A549 (cell line): ENCODE results near the gene SPAG5. TPM values are rescaled to one million over a fixed set of nuclear protein-coding genes. Genes with fewer than 3 reads are reported as not detected.

Experiments used
- ATAC-seq, 2 experiments: fragments of 200-7000 bp in 1 of 2; fragments of >200 bp in 1 of 2; cut with Nextera tagmentation in 1 of 2; cut with Tn5 transposase in 1 of 2; 3 replicates each; pipeline versions ENCODE4 v1.8.0 to v1.9.1; 2018 to 2020; ENCODE audit warnings: mild to moderate bottlenecking in 1 of 2, moderate library complexity in 1 of 2
- CTCF ChIA-PET: fragments of 300-600 bp; sonication (Branson Sonifier 250); formaldehyde crosslinking; extraction: SDS; loops from one replicate; lab custom pipeline; 2021; ENCODE audit warnings: antibody characterized with exemption, inconsistent platforms; lab: Yijun Ruan, JAX
- POLR2A ChIA-PET: fragments of 350-600 bp; formaldehyde crosslinking; extraction: SDS; loops from one replicate; lab custom pipeline; 2021; ENCODE audit warnings: antibody characterized with exemption, inconsistent platforms; lab: Yijun Ruan, JAX
- DNase-seq, 2 experiments: peaks; one replicate each; pipeline versions ENCODE4 v3.0.0 to v3.0.0-alpha.2; 2011 to 2016; ENCODE audit warnings: low read depth in 1 of 2, low spot score in 1 of 2
- FAIRE-seq: peaks from 2 replicates; lab custom pipeline; 2011; peaks lifted over from hg19 to GRCh38; lab: Jason Lieb, UNC
- H3K27ac ChIP-seq, 2 experiments: fragments of >200 bp; sonication (Bioruptor Twin); formaldehyde crosslinking; 3 replicates each; pipeline ENCODE4 v1.5.1; 2016 to 2017
- H3K4me1 ChIP-seq: fragments of >200 bp; sonication (Bioruptor Twin); formaldehyde crosslinking; 3 replicates; pipeline ENCODE4 v1.6.1; 2016
- H3K4me2 ChIP-seq: fragments of >200 bp; sonication (Bioruptor Twin); formaldehyde crosslinking; 3 replicates; pipeline ENCODE4 v1.6.1; 2016
- H3K4me3 ChIP-seq: fragments of >200 bp; sonication (Bioruptor Twin); formaldehyde crosslinking; 3 replicates; pipeline ENCODE4 v1.5.1; 2016
- H3K9me3 ChIP-seq: fragments of >200 bp; sonication (Bioruptor Twin); formaldehyde crosslinking; 3 replicates; pipeline ENCODE4 v1.6.1; 2016
- BCL3 ChIP-seq: fragments of >200 bp; sonication (Bioruptor Twin); formaldehyde crosslinking; IDR thresholded peaks from 3 replicates; pipeline ENCODE4 v1.6.1; 2016
- CBX2 ChIP-seq: fragments of 200-600 bp; sonication (generic); IDR thresholded peaks from 2 replicates; pipeline ENCODE4 v1.6.1; 2016; ENCODE audit warnings: low read depth, mild to moderate bottlenecking, borderline replicate concordance
- CHD4 ChIP-seq: fragments of 200-600 bp; sonication (generic); IDR thresholded peaks from 2 replicates; pipeline ENCODE4 v1.6.1; 2016; ENCODE audit warnings: antibody characterized with exemption, mild to moderate bottlenecking, borderline replicate concordance
- EHF ChIP-seq: fragments of 250-450 bp; sonication (Bioruptor Pico); IDR thresholded peaks from 2 replicates; pipeline ENCODE4 v1.5.0; 2020; ENCODE audit warnings: mild to moderate bottlenecking
- FOSL2 ChIP-seq, 2 experiments: fragments of 450-650 bp in 1 of 2; fragments of >200 bp in 1 of 2; sonication (Bioruptor Twin) in 1 of 2; formaldehyde crosslinking; IDR thresholded peaks; 2 replicates each; pipeline versions ENCODE4 v1.5.0 to v1.6.1; 2016 to 2020; ENCODE audit warnings: mild to moderate bottlenecking in 1 of 2, moderate library complexity in 1 of 2
- HES2 ChIP-seq: fragments of >200 bp; sonication (Bioruptor Twin); formaldehyde crosslinking; IDR thresholded peaks from 2 replicates; pipeline ENCODE4 v1.6.1; 2016
- HOXA7 ChIP-seq: fragments of 250-450 bp; sonication (Bioruptor Pico); IDR thresholded peaks from 2 replicates; pipeline ENCODE4 v1.5.0; 2020; ENCODE audit warnings: mild to moderate bottlenecking, moderate library complexity
- HOXB5 ChIP-seq: fragments of 250-450 bp; sonication (Bioruptor Pico); IDR thresholded peaks from 2 replicates; pipeline ENCODE4 v1.5.0; 2020; ENCODE audit warnings: mild to moderate bottlenecking, moderate library complexity
- JUN ChIP-seq, 2 experiments: fragments of >200 bp; sonication (Bioruptor Twin); formaldehyde crosslinking; IDR thresholded peaks; 2 replicates in 1 of 2; 3 replicates in 1 of 2; pipeline ENCODE4 v1.6.1; 2016 to 2017
- MAX ChIP-seq: IDR thresholded peaks from 2 replicates; pipeline ENCODE4 v1.6.1; 2012
- MAZ ChIP-seq: fragments of 150-350 bp; IDR thresholded peaks from 2 replicates; pipeline ENCODE4 v1.6.1; 2014; ENCODE audit warnings: antibody characterized with exemption, low read depth, low read length, borderline replicate concordance
- NPAS2 ChIP-seq: fragments of 250-450 bp; sonication (Bioruptor Pico); IDR thresholded peaks from 2 replicates; pipeline ENCODE4 v1.8.0; 2022; ENCODE audit warnings: mild to moderate bottlenecking, moderate library complexity, borderline replicate concordance
- NR3C1 ChIP-seq: fragments of >200 bp; sonication (Bioruptor Twin); formaldehyde crosslinking; IDR thresholded peaks from 3 replicates; pipeline ENCODE4 v1.6.1; 2017
- PHF8 ChIP-seq: fragments of 200-600 bp; sonication (generic); IDR thresholded peaks from 2 replicates; pipeline ENCODE4 v1.6.1; 2016; ENCODE audit warnings: low read depth, mild to moderate bottlenecking, antibody characterized with exemption, moderate library complexity, borderline replicate concordance
- POLR2A ChIP-seq: IDR thresholded peaks from 2 replicates; pipeline ENCODE4 v1.6.1; 2012; ENCODE audit warnings: mild to moderate bottlenecking, low read length
- POLR2AphosphoS2 ChIP-seq: conservative IDR thresholded peaks from 2 replicates; pipeline ENCODE4 v1.6.1; 2012; ENCODE audit warnings: low read length, improper control_type of control experiment, inconsistent platforms
- RAD21 ChIP-seq, 2 experiments: fragments of >200 bp in 1 of 2; sonication (Bioruptor Twin) in 1 of 2; formaldehyde crosslinking in 1 of 2; IDR thresholded peaks in 1 of 2; conservative IDR thresholded peaks in 1 of 2; 2 replicates in 1 of 2; 3 replicates in 1 of 2; pipeline ENCODE4 v1.6.1; 2012 to 2018; ENCODE audit warnings: inconsistent platforms in 1 of 2
- RFX5 ChIP-seq: fragments of 450-650 bp; IDR thresholded peaks from 2 replicates; pipeline ENCODE4 v1.7.1; 2014; ENCODE audit warnings: antibody characterized with exemption, mild to moderate bottlenecking, moderate library complexity
- WGBS: methylation state at CpG from one replicate; pipeline ENCODE4 v1.1.6; 2017; ENCODE audit errors: missing lambda C conversion rate; 5-methylcytosine and 5-hydroxymethylcytosine counted together
- polyA plus RNA-seq, 4 experiments: library from polyadenylated mRNA; depleted of rRNA in 3 of 4; stranded (reverse); fragments of >200 nt; fragmentation: RNase III in 1 of 4; extraction: RNeasy Plus Mini Kit Qiagen cat#74134 plus additional on column Dnase treatment in 1 of 4; gene quantifications; 2 replicates in 3 of 4; 3 replicates in 1 of 4; pipeline ENCODE4 v1.2.3, GENCODE V29; 2011 to 2017
- TF ChIP-seq, protein P1 (sequence below): fragments of 200-600 bp; sonication (generic); IDR thresholded peaks from 2 replicates; pipeline ENCODE4 v1.6.1; 2016; ENCODE audit warnings: antibody characterized with exemption, mild to moderate bottlenecking, moderate library complexity
- TF ChIP-seq, protein P2 (sequence below): IDR thresholded peaks from 2 replicates; pipeline ENCODE4 v1.6.1; 2012; ENCODE audit warnings: low read depth, borderline replicate concordance

SPAG5 gene
- polyA plus RNA-seq, 2 of the 4 experiments (the other 2 are of a cell fraction), result 111 TPM

DNA sequence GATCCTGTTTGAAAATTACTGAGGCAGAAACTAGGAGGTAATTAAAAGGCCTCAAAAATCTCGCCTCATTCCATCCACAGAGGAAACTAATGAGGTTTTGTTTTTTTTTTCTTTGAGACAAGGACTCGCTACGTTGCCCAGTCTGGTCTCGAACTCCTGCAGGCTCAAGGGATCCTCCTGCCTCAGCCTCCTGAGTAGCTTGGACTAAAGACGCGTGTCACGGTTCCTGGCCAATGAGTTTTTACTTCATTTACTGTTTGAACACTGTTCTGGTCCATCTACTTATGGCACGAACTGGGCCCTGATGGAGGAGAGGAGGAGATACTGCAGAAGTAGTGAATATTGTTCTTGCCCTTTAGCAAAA, 46.7 kb upstream of the SPAG5 start:
- DNase-seq, result no peak
- TF ChIP-seq EHF (no peak), HOXB5 (CRISPR knock-in tag) (no peak), CHD4 (no peak), POLR2AphosphoS2 (no peak), RAD21 (conservative IDR thresholded peaks at IDR 0.05 in 1 of 2, IDR thresholded peaks at IDR 0.05 in 1 of 2) (no peak), POLR2A (no peak)
- TF ChIP-seq, protein P1, sequence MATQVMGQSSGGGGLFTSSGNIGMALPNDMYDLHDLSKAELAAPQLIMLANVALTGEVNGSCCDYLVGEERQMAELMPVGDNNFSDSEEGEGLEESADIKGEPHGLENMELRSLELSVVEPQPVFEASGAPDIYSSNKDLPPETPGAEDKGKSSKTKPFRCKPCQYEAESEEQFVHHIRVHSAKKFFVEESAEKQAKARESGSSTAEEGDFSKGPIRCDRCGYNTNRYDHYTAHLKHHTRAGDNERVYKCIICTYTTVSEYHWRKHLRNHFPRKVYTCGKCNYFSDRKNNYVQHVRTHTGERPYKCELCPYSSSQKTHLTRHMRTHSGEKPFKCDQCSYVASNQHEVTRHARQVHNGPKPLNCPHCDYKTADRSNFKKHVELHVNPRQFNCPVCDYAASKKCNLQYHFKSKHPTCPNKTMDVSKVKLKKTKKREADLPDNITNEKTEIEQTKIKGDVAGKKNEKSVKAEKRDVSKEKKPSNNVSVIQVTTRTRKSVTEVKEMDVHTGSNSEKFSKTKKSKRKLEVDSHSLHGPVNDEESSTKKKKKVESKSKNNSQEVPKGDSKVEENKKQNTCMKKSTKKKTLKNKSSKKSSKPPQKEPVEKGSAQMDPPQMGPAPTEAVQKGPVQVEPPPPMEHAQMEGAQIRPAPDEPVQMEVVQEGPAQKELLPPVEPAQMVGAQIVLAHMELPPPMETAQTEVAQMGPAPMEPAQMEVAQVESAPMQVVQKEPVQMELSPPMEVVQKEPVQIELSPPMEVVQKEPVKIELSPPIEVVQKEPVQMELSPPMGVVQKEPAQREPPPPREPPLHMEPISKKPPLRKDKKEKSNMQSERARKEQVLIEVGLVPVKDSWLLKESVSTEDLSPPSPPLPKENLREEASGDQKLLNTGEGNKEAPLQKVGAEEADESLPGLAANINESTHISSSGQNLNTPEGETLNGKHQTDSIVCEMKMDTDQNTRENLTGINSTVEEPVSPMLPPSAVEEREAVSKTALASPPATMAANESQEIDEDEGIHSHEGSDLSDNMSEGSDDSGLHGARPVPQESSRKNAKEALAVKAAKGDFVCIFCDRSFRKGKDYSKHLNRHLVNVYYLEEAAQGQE, result no peak
- CTCF ChIA-PET, result interaction anchor here (0.5 to 6.8 kb wide), 18 partner anchors 12 to 160 kb away, joined by 3 to 90 read pairs (median 13); partner anchors contain the start of genes NEK8, PROCA1, RPL23A and SDF2
- Histone ChIP-seq H3K27ac (peak overlapping the region; percentile 97 to 99), H3K4me1 (peaks cover 32% of the 10 kb centered on the region), H3K9me3 (no peaks in the 10 kb centered on the region), H3K4me3 (peak overlapping the region; percentile 94), H3K4me2 (peak overlapping the region; percentile 79)
- POLR2A ChIA-PET, result interaction anchor here (0.8 to 2.6 kb wide), 16 partner anchors 10 to 98 kb away, joined by 3 to 41 read pairs (median 6); partner anchors contain the start of genes PIGS, PROCA1, RPL23A and SDF2
- 41% methylated on average over 8 of the region's 8 CpGs for WGBS
- FAIRE-seq, result no peak
- peak; percentile 2; a peak in 4 of 6 replicates for ATAC-seq

DNA sequence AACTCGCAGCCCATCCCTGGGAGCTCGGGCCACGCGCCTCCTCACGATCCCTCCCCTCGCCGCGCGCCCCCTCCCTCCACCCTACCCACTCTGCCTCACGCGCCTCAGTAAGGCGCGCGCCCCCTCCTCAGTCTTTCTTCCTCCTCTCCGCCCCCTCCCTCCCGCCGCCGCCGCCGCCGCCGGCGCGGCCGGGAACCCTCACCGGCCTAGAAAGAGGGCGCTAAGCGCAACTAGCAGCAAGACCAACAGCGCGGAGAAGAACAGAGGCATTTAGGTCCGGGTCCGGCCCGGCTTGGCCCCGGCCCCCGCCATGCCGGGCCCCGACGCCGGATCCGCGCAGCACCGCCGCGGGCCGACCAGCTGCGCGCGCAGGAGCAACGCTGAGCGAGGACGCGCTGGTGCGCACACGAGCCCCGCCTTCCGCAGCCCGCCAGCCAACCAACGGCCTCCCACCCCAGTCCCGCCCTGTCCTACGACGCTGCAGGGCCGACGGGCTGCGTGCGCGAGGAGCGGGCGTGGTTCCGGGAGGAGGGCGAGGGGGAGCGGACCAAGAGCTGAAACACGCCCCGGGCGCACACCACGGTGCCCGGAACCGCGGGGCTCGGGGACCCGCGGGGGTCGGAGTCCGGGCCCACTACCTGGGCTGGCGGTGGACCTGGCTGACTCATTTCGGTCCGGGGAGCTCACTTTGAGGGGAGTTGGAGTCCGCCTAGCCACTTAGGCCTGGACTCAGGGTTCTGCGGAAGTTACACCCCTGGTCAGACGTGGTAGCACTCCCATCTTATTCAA, 46.2 kb upstream of the SPAG5 start, which contains the start of gene BLTP2:
Gene BLTP2, minus strand, starts transcription at position 372 of the 789 bp plus-strand sequence. Its CDS starts 102 bp downstream, at position 270.
- Histone ChIP-seq H3K9me3 (no peaks in the 10 kb centered on the region), H3K27ac (peak within 1 kb of the TSS; percentile 97 to 99), H3K4me1 (peaks cover 32% of the 10 kb centered on the region), H3K4me2 (peak within 1 kb of the TSS; percentile 79)
- ATAC-seq (peak; percentile 94 to 97), DNase-seq (peak; percentile 97 to 99), FAIRE-seq (no peak)
- ChIA-PET POLR2A (interaction anchor here (0.6 to 2.6 kb wide), 21 partner anchors 10 to 292 kb away, joined by 3 to 41 read pairs (median 5); partner anchors contain the start of genes PIGS, PROCA1, RPL23A and SDF2), CTCF (interaction anchor here (1.0 to 6.8 kb wide), 24 partner anchors 10 to 151 kb away, joined by 3 to 90 read pairs (median 8); partner anchors contain the start of genes NEK8, PROCA1, RPL23A and SDF2)
- TF ChIP-seq, protein P2, sequence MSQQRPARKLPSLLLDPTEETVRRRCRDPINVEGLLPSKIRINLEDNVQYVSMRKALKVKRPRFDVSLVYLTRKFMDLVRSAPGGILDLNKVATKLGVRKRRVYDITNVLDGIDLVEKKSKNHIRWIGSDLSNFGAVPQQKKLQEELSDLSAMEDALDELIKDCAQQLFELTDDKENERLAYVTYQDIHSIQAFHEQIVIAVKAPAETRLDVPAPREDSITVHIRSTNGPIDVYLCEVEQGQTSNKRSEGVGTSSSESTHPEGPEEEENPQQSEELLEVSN, result peak; percentile 64
- no peak for TF ChIP-seq HES2
- TF ChIP-seq NR3C1, result no peak
- TF ChIP-seq FOSL2 (IDR thresholded peaks at IDR 0.05), result no peak
- peak; percentile 33; the same call in 1 of the 2 replicates for TF ChIP-seq FOSL2 (CRISPR knock-in tag; IDR thresholded peaks at IDR 0.05)
- TF ChIP-seq, protein P1, result no peak
- peak; percentile 94; the same call in 2 of the 3 replicates for TF ChIP-seq BCL3
- no peak for TF ChIP-seq NPAS2 (CRISPR knock-in tag)
- TF ChIP-seq POLR2A, result peak; percentile 82
- TF ChIP-seq JUN (IDR thresholded peaks at IDR 0.05), result peak; percentile 87 to 95
- peak; percentile 72; the same call in 1 of the 2 replicates for TF ChIP-seq MAZ
- peak; percentile 88 for TF ChIP-seq PHF8
- no peak for TF ChIP-seq HOXA7
- TF ChIP-seq CBX2, result no peak
- peak; percentile 85 for TF ChIP-seq MAX
- 0 out of 2 replicates have a peak, but pooled peaks have one; percentile 12 for TF ChIP-seq RFX5
- TF ChIP-seq, all 56 proteins: peak for 9
- H3K4me3 ChIP-seq, result peak within 1 kb of the TSS; percentile 94
- 3% methylated on average over 39 of the region's 89 CpGs for WGBS
